ENCODE results near the gene MAP2K5. TPM values are rescaled to one million over a fixed set of nuclear protein-coding genes. Genes with fewer than 3 reads are reported as not detected.
A peak's percentile ranks its signal among the peaks of the same experiment; 100 is the strongest.

Gene MAP2K5
- polyA plus RNA-seq, 1 donor from 2014 or later: 12.1 TPM

DNA sequence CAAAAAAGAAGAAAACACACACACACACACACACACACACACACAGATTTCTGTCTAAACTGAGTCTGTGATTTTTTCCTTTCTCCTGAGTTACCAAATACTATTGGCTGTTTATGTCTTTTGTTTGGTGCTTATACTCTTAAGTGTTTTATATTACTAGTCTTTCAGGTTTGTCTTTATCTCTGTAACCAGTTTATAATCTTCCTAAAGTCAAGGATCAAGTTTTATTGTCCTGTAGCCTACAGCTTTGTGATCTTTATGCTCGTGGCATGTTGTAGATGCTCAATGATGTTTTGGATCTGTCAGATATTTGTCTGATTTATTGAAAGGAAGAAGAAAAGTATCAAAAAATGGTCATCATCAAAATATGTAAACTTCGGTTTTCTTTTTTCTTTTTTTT is 4.6 kb downstream of the MAP2K5 start:
- H3K9me3 ChIP-seq (ENCODE audit: low read length): no peaks in the 10 kb centered on the region
- no peak for TF ChIP-seq MXI1 (conservative IDR thresholded peaks at IDR 0.05; ENCODE audit: poor library complexity, severe bottlenecking)
- no peak for TF ChIP-seq TAF1 (IDR thresholded peaks at IDR 0.05; ENCODE audit: low read depth)
- TF ChIP-seq RAD21 (conservative IDR thresholded peaks at IDR 0.05): no peak
- no peak for TF ChIP-seq REST (IDR thresholded peaks at IDR 0.05; ENCODE audit: borderline replicate concordance)
- TF ChIP-seq POLR2AphosphoS5 (IDR thresholded peaks at IDR 0.05): no peak
- TF ChIP-seq EZH2 (IDR thresholded peaks at IDR 0.05; ENCODE audit: borderline replicate concordance, insufficient read depth, low read length, poor library complexity, severe bottlenecking): no peak
- no peak for TF ChIP-seq EP300 (conservative IDR thresholded peaks at IDR 0.05; ENCODE audit: poor library complexity, severe bottlenecking)
- TF ChIP-seq SMC3 (conservative IDR thresholded peaks at IDR 0.05; ENCODE audit: poor library complexity): no peak
- TF ChIP-seq, protein P1, sequence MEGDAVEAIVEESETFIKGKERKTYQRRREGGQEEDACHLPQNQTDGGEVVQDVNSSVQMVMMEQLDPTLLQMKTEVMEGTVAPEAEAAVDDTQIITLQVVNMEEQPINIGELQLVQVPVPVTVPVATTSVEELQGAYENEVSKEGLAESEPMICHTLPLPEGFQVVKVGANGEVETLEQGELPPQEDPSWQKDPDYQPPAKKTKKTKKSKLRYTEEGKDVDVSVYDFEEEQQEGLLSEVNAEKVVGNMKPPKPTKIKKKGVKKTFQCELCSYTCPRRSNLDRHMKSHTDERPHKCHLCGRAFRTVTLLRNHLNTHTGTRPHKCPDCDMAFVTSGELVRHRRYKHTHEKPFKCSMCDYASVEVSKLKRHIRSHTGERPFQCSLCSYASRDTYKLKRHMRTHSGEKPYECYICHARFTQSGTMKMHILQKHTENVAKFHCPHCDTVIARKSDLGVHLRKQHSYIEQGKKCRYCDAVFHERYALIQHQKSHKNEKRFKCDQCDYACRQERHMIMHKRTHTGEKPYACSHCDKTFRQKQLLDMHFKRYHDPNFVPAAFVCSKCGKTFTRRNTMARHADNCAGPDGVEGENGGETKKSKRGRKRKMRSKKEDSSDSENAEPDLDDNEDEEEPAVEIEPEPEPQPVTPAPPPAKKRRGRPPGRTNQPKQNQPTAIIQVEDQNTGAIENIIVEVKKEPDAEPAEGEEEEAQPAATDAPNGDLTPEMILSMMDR (IDR thresholded peaks at IDR 0.05; ENCODE audit: poor library complexity, severe bottlenecking): no peak
- H3F3A ChIP-seq (ENCODE audit: insufficient read depth, low read length, poor library complexity, severe bottlenecking): no peaks in the 10 kb centered on the region
- H3K4me3 ChIP-seq (ENCODE audit: low read length): no peak overlapping the region
- no peak overlapping the region for H3K9ac ChIP-seq (ENCODE audit: low read length)
- no peak overlapping the region for H2AFZ ChIP-seq (ENCODE audit: low read depth, low read length)
- H3K36me3 ChIP-seq (ENCODE audit: insufficient read depth, low read length): no peaks in the 10 kb centered on the region
- H4K20me1 ChIP-seq (ENCODE audit: insufficient read depth): no peaks in the 10 kb centered on the region
- no peak overlapping the region for H3K4me2 ChIP-seq (ENCODE audit: low read length)
- no peak overlapping the region for H3K27ac ChIP-seq (ENCODE audit: low read length)
- no peaks in the 10 kb centered on the region for H3K9me2 ChIP-seq (ENCODE audit: insufficient read depth, low read length)
- H3K27me3 ChIP-seq (ENCODE audit: insufficient read depth, low read depth, low read length): no peaks in the 10 kb centered on the region
- peaks cover 12% of the 10 kb centered on the region for H3K79me2 ChIP-seq (replicated peaks; ENCODE audit: insufficient read depth, low read length)

DNA sequence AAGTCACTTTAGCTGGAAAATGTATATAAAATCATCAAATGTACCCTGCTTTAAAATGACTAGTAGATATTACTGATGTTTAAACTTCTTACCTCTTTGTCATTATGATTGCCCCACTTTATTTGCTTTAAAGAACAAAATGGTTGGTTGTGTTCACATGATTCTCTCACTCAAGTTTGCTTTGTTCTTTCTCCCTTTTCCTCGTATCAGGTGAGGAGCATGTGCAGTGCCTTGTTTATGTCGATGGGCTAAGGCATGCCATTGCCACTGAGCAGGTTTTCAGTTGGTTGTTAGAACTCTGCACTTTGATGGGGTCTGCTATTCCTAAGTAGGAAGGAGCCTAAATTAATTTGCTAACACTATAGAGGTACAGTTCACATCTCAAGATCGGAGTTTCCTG is 5.3 kb downstream of the MAP2K5 start:
- TF ChIP-seq RAD21 (conservative IDR thresholded peaks at IDR 0.05) (no peak), EP300 (conservative IDR thresholded peaks at IDR 0.05; ENCODE audit: poor library complexity, severe bottlenecking) (no peak), EZH2 (IDR thresholded peaks at IDR 0.05; ENCODE audit: borderline replicate concordance, insufficient read depth, low read length, poor library complexity, severe bottlenecking) (no peak), POLR2AphosphoS5 (IDR thresholded peaks at IDR 0.05) (no peak), MXI1 (conservative IDR thresholded peaks at IDR 0.05; ENCODE audit: poor library complexity, severe bottlenecking) (no peak), SMC3 (conservative IDR thresholded peaks at IDR 0.05; ENCODE audit: poor library complexity) (no peak), TAF1 (IDR thresholded peaks at IDR 0.05; ENCODE audit: low read depth) (no peak), REST (IDR thresholded peaks at IDR 0.05; ENCODE audit: borderline replicate concordance) (no peak)
- TF ChIP-seq, protein P1 (IDR thresholded peaks at IDR 0.05; ENCODE audit: poor library complexity, severe bottlenecking): no peak
- H2AFZ ChIP-seq (ENCODE audit: low read depth, low read length): no peak overlapping the region
- H3K9ac ChIP-seq (ENCODE audit: low read length): peak overlapping the region; percentile 30
- H3K27me3 ChIP-seq (ENCODE audit: insufficient read depth, low read depth, low read length): no peaks in the 10 kb centered on the region
- H3K4me2 ChIP-seq (ENCODE audit: low read length): no peak overlapping the region
- peak overlapping the region; percentile 73 for H3K27ac ChIP-seq (ENCODE audit: low read length)
- no peaks in the 10 kb centered on the region for H3K36me3 ChIP-seq (ENCODE audit: insufficient read depth, low read length)
- H4K20me1 ChIP-seq (ENCODE audit: insufficient read depth): no peaks in the 10 kb centered on the region
- no peaks in the 10 kb centered on the region for H3F3A ChIP-seq (ENCODE audit: insufficient read depth, low read length, poor library complexity, severe bottlenecking)
- H3K79me2 ChIP-seq (replicated peaks; ENCODE audit: insufficient read depth, low read length): peaks cover 16% of the 10 kb centered on the region
- H3K4me3 ChIP-seq (ENCODE audit: low read length): peak overlapping the region; percentile 56
- H3K9me3 ChIP-seq (ENCODE audit: low read length): no peaks in the 10 kb centered on the region
- H3K9me2 ChIP-seq (ENCODE audit: insufficient read depth, low read length): no peaks in the 10 kb centered on the region
